Stimulated activated CD8-positive, alpha-beta memory T cell treated with anti-CD3 and anti-CD28 coated beads, Interleukin-7, amount 100 ng/mL, for 4 hours (primary cell): ENCODE data around the gene DALRD3.
A peak's percentile ranks its signal among the peaks of the same experiment; 100 is the strongest.

ENCODE experiments used
- DNase-seq, 2 donors: peaks; one replicate each; pipeline ENCODE4 v3.0.0-alpha.2; 2020; ENCODE audit warnings: low read depth in 2 of 2

The DALRD3 gene

GRCh38 chr3:49017971-49018706 lies at the start of gene DALRD3:
TSS of gene DALRD3 (minus strand) at chr3:49018580. CDS start at chr3:49018564, 16 bp downstream.
- DNase-seq = peak; percentile 31 to 48

GRCh38 chr3:49058011-49058410 lies 39.6 kb upstream of the DALRD3 start:
- no peak for DNase-seq

- DNase-seq = no peak
These were observed 38.9 kb upstream of the DALRD3 start for GRCh38 chr3:49057268-49057667.

GRCh38 chr3:49054344-49054862 lies 36.0 kb upstream of the DALRD3 start:
- no peak for DNase-seq

- no peak for DNase-seq
These were observed 35.2 kb upstream of the DALRD3 start for GRCh38 chr3:49053543-49053942.

GRCh38 chr3:49035281-49035680 lies 16.9 kb upstream of the DALRD3 start:
- no peak for DNase-seq

GRCh38 chr3:49034650-49035049 lies 16.3 kb upstream of the DALRD3 start:
- DNase-seq = no peak

- DNase-seq = no peak
These were observed 14.4 kb upstream of the DALRD3 start for GRCh38 chr3:49032646-49033304.

- DNase-seq = no peak
These were observed 11.9 kb upstream of the DALRD3 start for GRCh38 chr3:49030321-49030720.

GRCh38 chr3:49029563-49029884 lies 11.1 kb upstream of the DALRD3 start:
- DNase-seq = no peak

GRCh38 chr3:49028673-49029562 lies 10.5 kb upstream of the DALRD3 start, which contains the start of gene IMPDH2:
TSS of gene IMPDH2 (minus strand) at chr3:49029398. CDS start at chr3:49029350, 48 bp downstream.
- peak; percentile 87 to 89 for DNase-seq

- DNase-seq = no peak
These were observed 9.9 kb upstream of the DALRD3 start for GRCh38 chr3:49028298-49028672.

GRCh38 chr3:49027634-49028033 lies 9.3 kb upstream of the DALRD3 start:
- no peak for DNase-seq

GRCh38 chr3:49026536-49026935 lies 8.2 kb upstream of the DALRD3 start:
- no peak for DNase-seq

- DNase-seq = no peak
These were observed 7.6 kb upstream of the DALRD3 start for GRCh38 chr3:49025793-49026520.

GRCh38 chr3:49025005-49025792 lies 6.8 kb upstream of the DALRD3 start:
- no peak for DNase-seq

GRCh38 chr3:49024449-49024848 lies 6.1 kb upstream of the DALRD3 start:
- DNase-seq = no peak

GRCh38 chr3:49023775-49024174 lies 5.4 kb upstream of the DALRD3 start:
- no peak for DNase-seq

- DNase-seq = no peak
These were observed 4.3 kb upstream of the DALRD3 start for GRCh38 chr3:49022688-49023171.
